ENCODE data around the gene AMER3.

GRCh38 chr2:130762031-130762909, 6.9 kb downstream of the AMER3 start:
- no peak for TF ChIP-seq CTCF (IDR thresholded peaks at IDR 0.05; ENCODE audit: low read depth, low read length)
- TF ChIP-seq POLR2A (IDR thresholded peaks at IDR 0.05; ENCODE audit: extremely low read depth, insufficient read length), result no peak
